ENCODE data around the gene FDX2. TPM values are rescaled to one million over a fixed set of nuclear protein-coding genes. Genes with fewer than 3 reads are reported as not detected.

Gene FDX2
- total RNA-seq, 1 donor from 2014 or later, result 25.0 TPM

GRCh38 chr19:10320602-10321416, 5.0 kb upstream of the FDX2 start:
- TF ChIP-seq POLR2A (IDR thresholded peaks at IDR 0.05) (no peak), POLR2AphosphoS5 (IDR thresholded peaks at IDR 0.05; ENCODE audit: insufficient read depth in 1 of 2, low read depth in 1 of 2) (no peak)
- TF ChIP-seq, protein P1, sequence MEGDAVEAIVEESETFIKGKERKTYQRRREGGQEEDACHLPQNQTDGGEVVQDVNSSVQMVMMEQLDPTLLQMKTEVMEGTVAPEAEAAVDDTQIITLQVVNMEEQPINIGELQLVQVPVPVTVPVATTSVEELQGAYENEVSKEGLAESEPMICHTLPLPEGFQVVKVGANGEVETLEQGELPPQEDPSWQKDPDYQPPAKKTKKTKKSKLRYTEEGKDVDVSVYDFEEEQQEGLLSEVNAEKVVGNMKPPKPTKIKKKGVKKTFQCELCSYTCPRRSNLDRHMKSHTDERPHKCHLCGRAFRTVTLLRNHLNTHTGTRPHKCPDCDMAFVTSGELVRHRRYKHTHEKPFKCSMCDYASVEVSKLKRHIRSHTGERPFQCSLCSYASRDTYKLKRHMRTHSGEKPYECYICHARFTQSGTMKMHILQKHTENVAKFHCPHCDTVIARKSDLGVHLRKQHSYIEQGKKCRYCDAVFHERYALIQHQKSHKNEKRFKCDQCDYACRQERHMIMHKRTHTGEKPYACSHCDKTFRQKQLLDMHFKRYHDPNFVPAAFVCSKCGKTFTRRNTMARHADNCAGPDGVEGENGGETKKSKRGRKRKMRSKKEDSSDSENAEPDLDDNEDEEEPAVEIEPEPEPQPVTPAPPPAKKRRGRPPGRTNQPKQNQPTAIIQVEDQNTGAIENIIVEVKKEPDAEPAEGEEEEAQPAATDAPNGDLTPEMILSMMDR (IDR thresholded peaks at IDR 0.05), result no peak
- no peaks in the 10 kb centered on the region for H3K9me3 ChIP-seq
- no peak overlapping the region for H3K27ac ChIP-seq
- peaks cover 6% of the 10 kb centered on the region for H3K4me1 ChIP-seq
- H3K27me3 ChIP-seq, result no peaks in the 10 kb centered on the region
- peaks cover 0 to 75% of the 10 kb centered on the region in 2 donors for H3K36me3 ChIP-seq
- H3K4me3 ChIP-seq, result no peak overlapping the region
- intact Hi-C loops (cut with DNase I), result no loop called here
- DNase-seq (ENCODE audit: extremely low spot score in 2 of 2), result no peak

DNA sequence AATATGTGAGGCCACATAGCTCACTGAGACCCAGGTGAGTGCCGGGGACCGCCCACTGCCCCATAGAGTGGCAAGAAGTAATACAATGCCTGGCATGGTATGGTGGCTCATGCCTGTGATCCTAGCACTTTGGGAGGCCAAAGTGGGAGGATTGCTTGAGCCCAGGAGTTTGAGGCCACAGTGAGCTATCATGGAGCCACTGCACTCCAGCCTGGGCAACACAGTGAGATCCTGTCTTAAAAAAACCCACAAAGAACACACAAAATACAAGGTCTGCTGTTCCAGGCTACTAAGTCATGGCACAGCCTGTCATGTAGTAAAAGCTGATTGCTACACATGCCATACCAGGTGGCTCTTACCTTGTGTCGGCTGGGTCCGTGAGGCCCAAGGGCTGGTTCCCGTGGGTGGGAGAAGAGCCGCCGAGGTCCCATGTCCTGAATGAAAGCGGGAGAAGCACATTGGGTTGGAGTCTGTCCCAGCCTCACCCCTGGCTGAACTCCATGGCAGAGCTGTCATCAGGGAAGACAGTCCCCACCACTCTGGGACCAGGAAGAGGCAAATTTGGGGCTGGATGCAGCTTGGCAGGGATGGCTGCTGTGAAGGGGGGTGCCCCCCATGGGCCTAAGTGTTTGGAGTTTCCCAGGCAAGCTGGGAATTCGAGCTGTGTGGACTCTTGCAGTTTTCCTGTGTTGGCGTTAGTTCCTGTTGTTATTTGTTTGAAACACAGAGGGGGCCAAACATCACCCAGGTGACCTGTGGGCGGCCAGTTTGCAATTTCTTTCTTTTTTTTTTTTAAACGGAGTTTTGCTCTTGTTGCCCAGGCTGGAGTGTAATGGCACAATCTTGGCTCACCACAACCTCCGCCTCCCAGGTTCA, 3.2 kb upstream of the FDX2 start:
- Histone ChIP-seq H3K36me3 (peaks cover 0 to 58% of the 10 kb centered on the region in 2 donors), H3K4me3 (no peak overlapping the region), H3K27ac (no peak overlapping the region), H3K9me3 (no peaks in the 10 kb centered on the region), H3K4me1 (peaks cover 16% of the 10 kb centered on the region), H3K27me3 (no peaks in the 10 kb centered on the region)
- intact Hi-C loops (cut with DNase I), result no loop called here
- DNase-seq (ENCODE audit: extremely low spot score in 2 of 2), result no peak
- TF ChIP-seq, protein P1 (IDR thresholded peaks at IDR 0.05), result no peak
- no peak for TF ChIP-seq POLR2A (IDR thresholded peaks at IDR 0.05)
- no peak for TF ChIP-seq POLR2AphosphoS5 (IDR thresholded peaks at IDR 0.05; ENCODE audit: insufficient read depth in 1 of 2, low read depth in 1 of 2)

- Histone ChIP-seq H3K27ac (no peak overlapping the region), H3K4me3 (no peak overlapping the region), H3K4me1 (peaks cover 16% of the 10 kb centered on the region), H3K9me3 (no peaks in the 10 kb centered on the region), H3K27me3 (no peaks in the 10 kb centered on the region), H3K36me3 (peaks cover 0 to 49% of the 10 kb centered on the region in 2 donors)
- TF ChIP-seq POLR2A (IDR thresholded peaks at IDR 0.05) (no peak), POLR2AphosphoS5 (IDR thresholded peaks at IDR 0.05; ENCODE audit: insufficient read depth in 1 of 2, low read depth in 1 of 2) (no peak)
- TF ChIP-seq, protein P1 (IDR thresholded peaks at IDR 0.05), result no peak
- no peak for DNase-seq (ENCODE audit: extremely low spot score in 2 of 2)
- intact Hi-C loops (cut with DNase I), result no loop called here
These were observed 2.1 kb upstream of the FDX2 start for GRCh38 chr19:10317857-10318462.

DNA sequence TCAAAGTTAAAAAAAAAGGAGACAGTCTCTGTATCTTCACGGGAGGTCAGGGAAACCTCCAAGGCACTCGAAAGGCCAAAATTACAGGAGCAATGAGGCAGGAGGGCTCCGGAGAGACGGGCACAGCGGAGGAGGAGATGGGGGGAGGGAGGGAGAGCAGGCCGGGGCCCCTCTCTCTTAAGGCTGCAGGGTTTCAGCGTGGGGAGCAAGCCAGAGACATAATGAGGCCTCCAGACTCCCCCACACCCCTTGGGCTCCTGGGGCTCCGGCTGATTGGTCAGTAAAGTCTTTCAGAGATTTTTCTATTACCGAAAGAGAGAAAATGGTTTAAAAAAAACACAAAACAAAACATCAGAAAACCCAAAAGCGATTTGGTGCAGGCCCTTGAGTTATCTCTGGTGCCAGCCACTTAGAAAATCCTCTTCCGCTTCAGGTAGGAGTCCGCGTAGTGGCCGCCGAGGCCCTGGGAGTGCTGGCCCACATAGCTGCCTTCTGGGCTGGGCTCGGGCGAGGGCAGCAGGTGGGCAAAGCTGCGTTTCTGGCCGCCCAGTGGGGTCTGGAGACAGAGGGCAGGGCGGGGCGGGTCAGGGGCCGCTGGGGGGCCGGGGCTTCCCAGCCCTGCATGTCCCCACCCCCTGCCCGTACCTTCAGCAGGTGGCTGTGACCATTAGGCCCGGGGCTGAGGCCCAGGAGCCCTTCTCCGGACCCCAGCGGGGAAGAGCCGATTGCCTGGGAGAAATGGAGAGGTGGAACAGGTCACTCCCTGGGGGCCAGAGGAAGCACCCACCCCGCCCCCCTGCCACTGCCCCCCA, 1.4 kb upstream of the FDX2 start:
- Histone ChIP-seq H3K4me3 (no peak overlapping the region), H3K27ac (no peak overlapping the region), H3K4me1 (peaks cover 16% of the 10 kb centered on the region), H3K36me3 (peaks cover 0 to 42% of the 10 kb centered on the region in 2 donors), H3K9me3 (no peaks in the 10 kb centered on the region), H3K27me3 (no peaks in the 10 kb centered on the region)
- intact Hi-C loops (cut with DNase I), result no loop called here
- DNase-seq (ENCODE audit: extremely low spot score in 2 of 2), result no peak
- TF ChIP-seq POLR2AphosphoS5 (IDR thresholded peaks at IDR 0.05; ENCODE audit: insufficient read depth in 1 of 2, low read depth in 1 of 2) (no peak), POLR2A (IDR thresholded peaks at IDR 0.05) (no peak)
- TF ChIP-seq, protein P1 (IDR thresholded peaks at IDR 0.05), result no peak
